LNCaP clone FGC (cell line): ENCODE results near the gene AGA.

Experiments
- DNase-seq: peaks from one replicate; pipeline ENCODE4 v3.0.0-alpha.2; 2011; ENCODE audit warnings: low read depth
- H3K4me3 ChIP-seq: 2 replicates; pipeline ENCODE4 v1.5.1; 2011; ENCODE audit warnings: mild to moderate bottlenecking, low read depth, low read length, control low read depth
- TF ChIP-seq, protein P1 (sequence below): IDR thresholded peaks from 2 replicates; pipeline ENCODE4 v1.5.1; 2012; ENCODE audit warnings: mild to moderate bottlenecking; ENCODE audit not compliant: control insufficient read depth, insufficient read depth; ENCODE audit errors: extremely low read depth

AGA gene

DNA sequence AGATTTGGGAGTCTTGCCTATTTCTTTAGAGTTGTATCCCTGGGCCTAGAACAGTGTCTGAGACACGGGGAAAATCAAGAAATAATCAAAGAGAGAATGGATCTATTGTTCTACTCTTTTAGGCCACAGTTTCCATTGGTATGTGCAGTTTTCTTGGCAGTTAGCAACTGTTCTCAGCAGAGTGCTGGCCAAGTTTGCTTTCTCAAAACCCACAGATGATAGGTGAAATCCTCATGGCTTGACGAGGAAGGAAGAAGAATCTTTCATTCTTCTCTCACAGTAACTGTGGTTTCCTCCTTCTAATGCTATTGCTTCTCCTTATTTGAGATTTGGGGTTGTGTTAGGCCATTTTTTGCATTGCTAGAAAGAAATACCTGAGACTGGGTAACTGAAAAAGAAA lies 42.2 kb downstream of the AGA start:
- TF ChIP-seq, protein P1, sequence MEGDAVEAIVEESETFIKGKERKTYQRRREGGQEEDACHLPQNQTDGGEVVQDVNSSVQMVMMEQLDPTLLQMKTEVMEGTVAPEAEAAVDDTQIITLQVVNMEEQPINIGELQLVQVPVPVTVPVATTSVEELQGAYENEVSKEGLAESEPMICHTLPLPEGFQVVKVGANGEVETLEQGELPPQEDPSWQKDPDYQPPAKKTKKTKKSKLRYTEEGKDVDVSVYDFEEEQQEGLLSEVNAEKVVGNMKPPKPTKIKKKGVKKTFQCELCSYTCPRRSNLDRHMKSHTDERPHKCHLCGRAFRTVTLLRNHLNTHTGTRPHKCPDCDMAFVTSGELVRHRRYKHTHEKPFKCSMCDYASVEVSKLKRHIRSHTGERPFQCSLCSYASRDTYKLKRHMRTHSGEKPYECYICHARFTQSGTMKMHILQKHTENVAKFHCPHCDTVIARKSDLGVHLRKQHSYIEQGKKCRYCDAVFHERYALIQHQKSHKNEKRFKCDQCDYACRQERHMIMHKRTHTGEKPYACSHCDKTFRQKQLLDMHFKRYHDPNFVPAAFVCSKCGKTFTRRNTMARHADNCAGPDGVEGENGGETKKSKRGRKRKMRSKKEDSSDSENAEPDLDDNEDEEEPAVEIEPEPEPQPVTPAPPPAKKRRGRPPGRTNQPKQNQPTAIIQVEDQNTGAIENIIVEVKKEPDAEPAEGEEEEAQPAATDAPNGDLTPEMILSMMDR = no peak
- no peak for DNase-seq
- no peak overlapping the region for H3K4me3 ChIP-seq

- no peak overlapping the region for H3K4me3 ChIP-seq
- TF ChIP-seq, protein P1 = no peak
- DNase-seq = no peak
These were observed 45.9 kb downstream of the AGA start for GRCh38 chr4:177396352-177396751.

- TF ChIP-seq, protein P1 = no peak
- DNase-seq = no peak
- H3K4me3 ChIP-seq = no peak overlapping the region
These were observed 49.0 kb downstream of the AGA start for GRCh38 chr4:177393236-177393635.

- TF ChIP-seq, protein P1 = no peak
- DNase-seq = no peak
- no peak overlapping the region for H3K4me3 ChIP-seq
These were observed 50.3 kb downstream of the AGA start for GRCh38 chr4:177391953-177392352.

DNA sequence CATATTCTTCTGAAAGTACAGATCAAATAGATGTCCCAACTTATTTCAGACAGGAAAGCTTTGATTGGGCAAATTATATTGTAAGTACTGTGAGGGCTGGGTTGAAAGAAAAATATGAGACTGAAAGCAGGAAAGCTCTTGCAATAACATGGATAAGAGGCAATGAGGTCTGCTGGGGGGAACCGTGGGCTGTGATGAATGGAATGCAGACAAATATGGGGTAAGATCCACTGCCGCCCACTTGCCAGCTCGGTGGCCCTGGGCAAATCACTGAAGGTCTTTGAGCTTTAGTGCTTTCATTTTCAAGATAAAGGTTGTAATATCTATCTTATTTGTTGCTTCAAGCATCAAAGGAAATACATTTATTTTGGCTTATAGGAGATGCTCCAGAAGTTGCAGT lies 51.0 kb downstream of the AGA start:
- H3K4me3 ChIP-seq = no peak overlapping the region
- TF ChIP-seq, protein P1 = no peak
- DNase-seq = no peak

GRCh38 chr4:177386278-177386815 lies 55.9 kb downstream of the AGA start:
- no peak overlapping the region for H3K4me3 ChIP-seq
- no peak for DNase-seq
- TF ChIP-seq, protein P1 = no peak

DNA sequence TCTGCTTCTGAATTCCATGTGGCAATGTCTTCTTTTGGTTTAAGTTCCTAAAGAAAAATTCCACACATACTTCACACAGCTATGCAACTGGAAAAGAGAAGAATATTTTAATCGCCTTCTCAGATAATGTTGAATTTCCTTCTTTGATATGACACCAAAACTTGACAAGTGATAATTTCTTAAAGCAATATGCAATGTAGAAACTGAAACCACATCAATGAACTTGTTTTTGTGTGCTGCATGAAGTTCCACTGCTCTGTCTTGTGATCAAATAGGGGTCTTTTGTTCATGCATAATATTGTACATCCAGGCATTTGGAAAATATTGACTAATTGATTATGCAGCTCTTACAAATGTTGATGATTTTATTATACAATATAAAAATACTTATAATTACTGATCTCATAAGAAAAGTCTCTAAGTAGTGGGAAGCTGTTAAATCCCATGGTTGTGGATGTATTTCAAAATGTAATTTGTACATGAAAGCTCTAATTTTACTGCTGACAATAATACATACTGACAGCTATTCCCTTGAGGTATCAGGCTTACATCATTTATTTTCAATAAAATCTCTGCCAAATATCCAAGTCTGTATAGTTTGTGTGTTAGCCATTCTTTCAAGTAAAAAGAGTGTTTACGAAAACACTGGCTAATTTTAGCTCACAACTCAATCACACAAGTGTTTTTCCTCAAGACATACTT lies 56.5 kb downstream of the AGA start:
- TF ChIP-seq, protein P1 = no peak
- no peak for DNase-seq
- no peak overlapping the region for H3K4me3 ChIP-seq
